22Rv1 (cell line): ENCODE measurements around the gene SETD5.

Experiments
- H3K27ac ChIP-seq: fragments of 450-650 bp; 2 replicates; pipeline ENCODE4 v1.5.1; 2017
- ZFX ChIP-seq: fragments of 450-650 bp; IDR thresholded peaks from 2 replicates; pipeline ENCODE4 v1.6.1; 2017; ENCODE audit warnings: antibody characterized with exemption, borderline replicate concordance
- TF ChIP-seq, protein P1 (sequence below): fragments of 450-650 bp; IDR thresholded peaks from 2 replicates; pipeline ENCODE4 v1.5.1; 2017; ENCODE audit warnings: mild to moderate bottlenecking

SETD5 gene

DNA sequence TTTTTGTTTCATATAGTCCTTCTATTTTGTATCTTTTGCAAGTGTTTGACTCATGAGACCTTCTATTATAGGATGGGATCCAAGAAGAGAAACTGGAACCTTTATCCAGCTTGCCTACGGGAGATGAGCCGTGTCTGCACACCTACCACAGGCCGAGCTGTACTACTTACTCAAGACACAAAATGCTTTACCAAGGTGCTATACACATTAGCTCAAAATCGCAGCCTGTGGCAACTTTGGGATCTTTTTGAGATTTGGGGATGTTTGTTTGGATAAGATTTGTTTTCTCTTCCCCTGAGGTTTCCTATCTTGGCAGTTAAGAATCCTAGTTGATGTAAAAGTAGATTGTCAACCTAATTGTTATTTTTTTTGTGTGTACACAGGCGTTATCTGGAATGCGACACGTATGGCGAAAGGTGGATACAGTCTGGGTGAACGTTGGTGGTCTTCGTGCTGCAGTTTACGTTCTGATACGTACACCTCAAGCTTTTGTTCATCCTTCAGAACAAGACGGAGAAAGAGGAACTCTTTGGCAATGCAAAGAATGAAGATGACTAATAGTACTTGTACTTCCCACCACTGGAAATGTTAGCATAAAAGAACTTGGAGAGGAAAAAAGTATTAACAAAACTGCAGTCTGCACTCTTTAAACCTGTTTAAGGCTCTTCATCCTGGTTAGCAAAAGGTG is 13.1 kb upstream of the SETD5 start:
- peak overlapping the region; percentile 49 for H3K27ac ChIP-seq
- TF ChIP-seq, protein P1, sequence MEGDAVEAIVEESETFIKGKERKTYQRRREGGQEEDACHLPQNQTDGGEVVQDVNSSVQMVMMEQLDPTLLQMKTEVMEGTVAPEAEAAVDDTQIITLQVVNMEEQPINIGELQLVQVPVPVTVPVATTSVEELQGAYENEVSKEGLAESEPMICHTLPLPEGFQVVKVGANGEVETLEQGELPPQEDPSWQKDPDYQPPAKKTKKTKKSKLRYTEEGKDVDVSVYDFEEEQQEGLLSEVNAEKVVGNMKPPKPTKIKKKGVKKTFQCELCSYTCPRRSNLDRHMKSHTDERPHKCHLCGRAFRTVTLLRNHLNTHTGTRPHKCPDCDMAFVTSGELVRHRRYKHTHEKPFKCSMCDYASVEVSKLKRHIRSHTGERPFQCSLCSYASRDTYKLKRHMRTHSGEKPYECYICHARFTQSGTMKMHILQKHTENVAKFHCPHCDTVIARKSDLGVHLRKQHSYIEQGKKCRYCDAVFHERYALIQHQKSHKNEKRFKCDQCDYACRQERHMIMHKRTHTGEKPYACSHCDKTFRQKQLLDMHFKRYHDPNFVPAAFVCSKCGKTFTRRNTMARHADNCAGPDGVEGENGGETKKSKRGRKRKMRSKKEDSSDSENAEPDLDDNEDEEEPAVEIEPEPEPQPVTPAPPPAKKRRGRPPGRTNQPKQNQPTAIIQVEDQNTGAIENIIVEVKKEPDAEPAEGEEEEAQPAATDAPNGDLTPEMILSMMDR = no peak
- no peak for TF ChIP-seq ZFX

DNA sequence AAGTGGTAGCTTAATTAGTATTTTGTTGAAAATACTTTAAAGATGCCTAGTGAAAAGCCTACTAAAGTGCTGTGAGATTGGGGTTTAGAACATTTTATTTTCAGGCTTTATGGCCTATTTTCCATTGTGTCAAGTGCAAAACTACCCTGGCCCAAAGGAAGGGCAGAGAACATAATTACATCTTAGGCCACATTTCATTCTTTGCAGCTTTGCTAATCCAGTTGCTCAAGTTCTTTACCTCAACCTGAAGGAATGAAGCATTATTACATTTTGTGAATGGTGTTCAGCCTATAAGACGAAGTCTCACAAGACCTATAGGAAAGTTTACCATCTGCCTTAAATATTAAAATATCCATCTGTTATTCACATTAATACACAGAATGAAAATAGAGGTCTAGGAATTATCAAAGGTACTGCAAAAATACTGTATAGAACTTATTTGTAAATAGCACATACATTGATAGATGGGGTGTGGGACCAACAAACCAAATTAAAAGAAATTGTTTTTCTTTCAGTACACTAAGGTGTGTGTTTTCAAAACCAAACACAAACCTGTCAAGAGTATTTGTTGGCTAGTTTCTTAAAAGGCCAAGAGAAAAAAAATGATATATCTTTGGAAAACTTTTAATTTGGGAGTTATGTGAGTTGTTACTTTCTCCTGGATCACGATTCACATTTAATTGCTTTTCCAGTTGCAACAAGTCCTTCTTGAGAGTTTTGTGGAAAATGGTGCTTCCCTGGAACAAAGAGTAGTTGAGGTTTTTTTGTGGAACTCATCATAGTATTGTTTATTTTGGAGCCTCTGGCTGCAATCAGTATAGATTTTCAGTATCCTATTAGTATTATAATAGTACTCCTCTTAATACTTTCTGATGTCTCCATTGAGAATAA is 12.0 kb upstream of the SETD5 start:
- H3K27ac ChIP-seq = peak overlapping the region; percentile 49
- no peak for TF ChIP-seq ZFX
- TF ChIP-seq, protein P1 = no peak

DNA sequence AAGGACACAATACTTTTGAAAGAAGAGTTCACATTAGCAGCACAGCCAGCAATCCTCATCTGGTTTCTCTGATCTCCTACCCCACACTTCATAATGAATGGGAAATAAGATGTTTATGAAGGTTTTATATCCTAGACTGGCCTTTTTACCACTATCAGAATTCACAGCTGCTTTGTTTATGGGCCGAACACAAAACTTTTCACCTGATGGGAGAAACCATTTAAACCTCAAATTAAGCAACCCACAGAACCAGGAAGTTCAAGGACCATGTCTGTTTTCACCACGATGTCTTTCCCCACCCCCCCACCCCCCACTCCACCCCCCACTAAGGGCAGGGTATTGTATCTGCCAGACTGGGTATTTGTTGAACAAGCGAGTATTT is 11.3 kb upstream of the SETD5 start:
- TF ChIP-seq ZFX = no peak
- TF ChIP-seq, protein P1 = no peak
- H3K27ac ChIP-seq = peak overlapping the region; percentile 49

DNA sequence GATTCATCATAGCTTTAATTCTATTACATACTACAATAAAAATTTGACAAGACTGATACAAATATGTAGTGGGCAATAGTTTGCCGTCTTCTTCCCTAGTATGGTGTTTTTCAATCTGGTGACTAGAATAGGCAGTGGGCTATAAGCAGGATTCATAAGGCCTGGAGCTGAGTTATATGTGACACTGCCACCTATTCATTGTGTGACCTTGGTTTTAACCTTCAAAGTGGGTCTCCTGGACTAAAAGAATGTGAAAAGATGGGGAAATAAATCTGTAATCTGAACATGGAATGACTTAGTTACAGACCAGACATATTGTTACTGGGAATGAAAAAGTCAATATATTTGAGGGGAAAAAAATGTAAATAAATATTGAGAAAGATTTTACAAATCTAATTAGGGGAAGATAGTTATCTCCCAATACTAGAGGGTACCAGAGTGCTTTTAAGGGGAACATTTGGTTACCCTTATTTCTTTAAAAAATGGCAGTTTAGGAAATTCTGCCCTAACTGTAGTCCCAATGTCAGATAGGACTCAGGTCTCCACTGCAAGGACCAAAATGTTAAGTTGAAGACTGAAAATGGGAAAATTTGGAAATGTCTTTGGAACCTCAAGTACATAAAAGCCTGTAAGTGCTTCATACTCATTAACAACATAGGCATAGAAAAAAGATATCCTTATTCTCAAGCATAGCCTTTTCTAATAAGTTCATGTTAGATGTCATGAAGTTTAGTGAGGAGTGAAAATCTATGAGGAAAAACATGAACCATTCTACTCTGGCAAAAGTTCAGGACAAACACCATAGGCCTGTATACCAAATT is 10.7 kb upstream of the SETD5 start:
- TF ChIP-seq, protein P1 = no peak
- TF ChIP-seq ZFX = no peak
- peak overlapping the region; percentile 49; the same call in 1 of the 2 replicates for H3K27ac ChIP-seq

DNA sequence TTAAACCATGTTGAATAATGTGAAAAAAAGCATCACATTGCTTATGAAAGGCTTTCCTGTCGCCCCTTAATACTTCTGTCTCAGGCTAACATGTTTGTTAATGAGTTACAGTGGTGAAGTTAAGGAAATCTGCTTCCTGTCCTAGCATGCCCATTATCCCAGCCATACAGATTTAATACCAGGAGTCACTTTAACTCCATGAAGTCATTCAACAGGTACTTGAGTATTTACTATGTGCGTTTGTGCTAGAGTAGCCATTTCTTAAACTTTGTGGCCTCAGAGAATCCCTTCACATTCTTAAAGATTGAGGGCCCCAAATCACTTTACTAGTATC is 10.1 kb upstream of the SETD5 start:
- H3K27ac ChIP-seq = peak overlapping the region; percentile 49; the same call in 1 of the 2 replicates

DNA sequence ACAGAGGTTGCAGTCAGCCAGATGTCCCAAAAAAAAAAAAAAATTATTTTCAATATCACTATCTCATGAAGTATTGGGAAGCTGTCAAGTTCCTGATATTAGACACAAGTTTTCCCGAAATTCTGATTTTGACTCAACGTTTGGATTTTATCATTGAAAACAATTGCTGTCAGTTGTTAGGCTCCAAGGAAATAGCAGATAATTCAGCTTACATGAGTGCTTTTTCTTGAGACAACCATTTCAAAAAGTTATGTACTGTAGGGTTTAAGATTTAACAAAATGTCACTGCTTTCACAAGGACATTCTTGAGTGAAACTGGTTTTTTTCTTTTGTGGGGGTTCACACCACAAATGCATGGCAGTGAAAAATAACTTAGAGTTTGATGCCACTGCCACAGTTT is 9.3 kb upstream of the SETD5 start:
- TF ChIP-seq ZFX = no peak
- TF ChIP-seq, protein P1 = no peak
- peak overlapping the region; percentile 49; the same call in 1 of the 2 replicates for H3K27ac ChIP-seq

More for the DNA sequence above, 10.1 kb upstream of the SETD5 start:
- no peak for TF ChIP-seq ZFX
- TF ChIP-seq, protein P1 = no peak
